NCI-H146 treated with DMSO at 0.1 percent for 48 hours (cell line): ENCODE data around the gene CST4.
"Not testable (repeated sequence)": the region's sequence is repeated elsewhere in the genome, so short reads cannot be mapped to it uniquely, and the experiment has no call there.

ENCODE experiments used
- DNase-seq: peaks from one replicate; lab custom pipeline; 2025; ENCODE audit not compliant: unreplicated experiment; lab: John Stamatoyannopoulos, UW

Gene CST4

DNA sequence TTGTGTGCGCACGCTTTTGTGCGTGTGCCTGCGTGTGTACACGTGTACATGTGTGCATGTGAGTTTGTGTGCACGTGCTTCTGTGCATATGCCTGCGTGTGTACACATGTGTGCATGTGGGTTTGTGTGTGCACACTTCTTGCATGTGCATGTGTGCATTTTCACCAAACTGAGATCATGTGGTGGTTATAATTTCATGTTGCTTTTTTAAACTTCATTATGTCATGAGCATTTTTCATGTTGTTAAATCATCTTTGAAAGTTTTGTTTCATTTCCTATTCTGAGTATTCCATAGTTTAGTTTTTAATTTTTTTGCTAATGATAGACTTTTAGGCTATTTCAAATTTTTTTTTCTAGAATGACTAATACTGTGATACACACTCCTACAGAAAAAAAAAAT, 44.7 kb downstream of the CST4 start:
- DNase-seq, result no peak

- DNase-seq, result no peak
These were observed 45.2 kb downstream of the CST4 start for GRCh38 chr20:23643659-23644058.

DNA sequence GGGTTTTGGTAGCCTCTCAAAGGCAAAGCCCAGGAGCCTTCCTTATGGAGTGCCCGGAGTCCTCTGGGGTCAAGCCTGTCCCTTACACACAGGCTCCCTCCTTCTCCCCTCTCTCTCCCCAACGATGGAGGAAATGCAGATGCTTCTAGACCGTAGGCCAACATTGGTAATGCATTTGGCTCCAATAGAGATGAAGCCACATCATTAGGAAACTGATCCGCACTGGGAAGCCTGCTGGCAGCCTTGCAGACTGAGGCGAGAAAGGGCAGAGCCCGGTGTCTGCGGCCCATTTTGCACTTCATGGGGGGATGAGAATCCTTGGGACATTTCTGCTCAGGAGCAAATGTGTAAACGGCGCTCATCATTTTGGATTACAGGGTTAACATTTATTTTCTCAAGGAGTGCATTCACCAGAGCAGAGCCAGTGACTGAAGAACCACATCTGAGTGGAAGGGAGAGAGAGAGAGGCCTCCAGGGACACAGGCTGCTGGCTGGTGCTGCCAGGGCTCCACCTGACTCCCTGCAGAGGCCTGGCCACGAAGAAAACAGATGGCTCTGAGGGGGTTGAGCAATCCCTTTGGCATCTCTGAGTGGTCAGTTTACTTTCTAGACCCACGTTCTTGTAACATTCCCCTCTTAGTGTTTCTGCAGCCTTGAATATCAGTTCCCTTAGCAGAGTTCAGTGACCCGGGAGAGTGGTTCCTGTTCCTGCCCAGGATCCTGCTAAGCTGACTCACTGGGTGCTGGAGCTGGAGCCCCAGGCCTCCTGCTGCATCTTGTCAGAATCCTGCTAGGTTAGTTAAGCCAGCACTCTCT, 46.7 kb downstream of the CST4 start:
- no peak for DNase-seq

GRCh38 chr20:23640671-23641667, 47.9 kb downstream of the CST4 start:
- DNase-seq, result no peak

DNA sequence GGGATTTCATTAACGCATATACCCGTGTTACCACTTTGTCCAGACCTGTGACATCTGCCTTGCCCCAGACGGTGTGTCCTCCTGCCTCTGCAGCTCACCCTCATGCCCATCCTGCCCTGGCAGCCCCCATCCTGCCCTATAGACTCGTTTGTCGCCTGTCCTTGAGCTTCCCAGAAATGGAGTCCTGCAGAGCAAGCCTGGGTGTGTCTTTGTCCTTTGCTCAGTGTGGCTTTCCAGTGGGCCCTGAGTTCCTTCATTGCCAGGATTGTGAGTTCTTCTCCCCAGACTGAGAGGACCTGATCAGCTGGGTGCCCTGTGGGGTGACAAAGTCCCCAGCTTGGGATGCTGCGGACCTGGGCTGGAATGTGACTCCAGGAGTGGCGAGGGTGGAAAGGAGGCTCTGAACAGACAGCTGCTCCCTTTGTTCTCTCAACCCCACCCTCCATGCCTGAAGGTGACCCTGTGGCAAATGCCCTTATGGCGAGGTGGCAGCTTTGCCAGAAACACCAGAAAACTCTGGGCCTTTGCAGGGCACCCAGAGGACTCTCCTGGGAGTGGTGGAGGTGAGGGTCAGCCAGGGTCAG, 48.7 kb downstream of the CST4 start:
- no peak for DNase-seq

DNA sequence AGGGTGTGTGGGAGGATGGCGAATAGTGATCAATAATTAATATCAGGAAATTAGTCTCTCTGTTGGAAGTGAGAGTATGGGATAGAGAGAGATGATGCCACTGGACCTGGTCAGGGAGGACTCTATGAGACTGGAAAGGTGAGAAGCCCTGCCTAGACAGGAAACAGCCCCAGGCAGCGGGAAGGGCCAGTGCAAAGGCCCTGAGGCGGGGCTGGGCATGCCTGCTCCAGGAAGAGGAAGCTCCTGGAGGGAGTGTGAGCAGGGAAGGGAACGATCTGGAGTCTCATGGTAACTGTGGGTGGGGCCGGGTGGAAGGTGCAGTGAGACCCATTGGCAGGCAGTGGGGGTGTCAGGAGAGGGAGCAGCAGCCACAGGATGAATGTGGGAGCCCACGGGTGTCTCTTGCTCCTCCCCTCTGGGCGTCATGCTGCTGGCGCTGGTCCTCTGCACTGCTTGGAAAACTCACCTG, 49.3 kb downstream of the CST4 start:
- no peak for DNase-seq

DNA sequence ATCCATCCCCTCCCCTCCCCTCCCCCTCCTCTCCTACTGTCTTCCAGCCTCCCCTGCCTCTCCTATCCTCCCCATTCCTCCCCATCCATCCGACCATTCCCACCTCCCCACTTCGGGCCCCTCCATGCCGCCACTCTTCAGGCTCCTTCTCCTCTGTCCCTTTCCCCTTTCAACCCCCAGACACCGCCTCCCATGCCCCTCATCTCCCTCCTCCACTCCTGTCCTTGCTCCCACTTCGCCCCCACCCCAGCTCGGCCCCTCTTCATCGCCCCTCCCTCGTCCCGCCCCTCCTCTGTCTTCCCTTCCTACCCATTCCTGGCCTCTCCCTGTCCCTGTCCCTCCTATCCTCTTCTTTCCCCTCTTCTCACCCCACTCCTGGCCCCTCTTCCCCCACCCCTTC, 50.5 kb downstream of the CST4 start:
- no peak for DNase-seq

- peak; percentile 78 for DNase-seq
These were observed 51.3 kb downstream of the CST4 start, which contains the start of gene CST3 for GRCh38 chr20:23637282-23638221. CST3 (minus strand) TSS chr20:23637955; CDS start chr20:23637862, 93 bp downstream.

DNA sequence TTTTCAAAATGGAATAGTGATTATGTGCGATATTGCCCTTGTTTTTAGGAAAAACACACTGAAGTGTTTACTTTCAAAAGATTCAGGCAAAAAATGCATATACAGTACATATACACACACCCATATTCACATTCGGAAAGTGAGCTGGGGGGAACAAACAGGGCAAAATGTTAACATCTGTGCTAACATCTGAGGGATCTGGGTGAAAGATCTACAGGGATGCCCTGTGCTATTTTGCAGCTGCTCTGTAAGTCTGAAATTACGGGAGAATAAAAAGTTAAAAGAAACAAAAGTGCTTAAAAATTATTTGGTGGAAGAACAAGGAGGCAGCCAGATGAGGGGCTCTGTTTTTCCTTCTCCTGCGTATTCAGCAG, 51.9 kb downstream of the CST4 start:
- DNase-seq, result no peak

GRCh38 chr20:23636182-23636907, 52.5 kb downstream of the CST4 start:
- DNase-seq, result no peak

GRCh38 chr20:23635768-23636090, 53.1 kb downstream of the CST4 start:
- not testable (repeated sequence) for DNase-seq
